HL-60 (cell line): ENCODE results near the gene ZSCAN5A.

ENCODE experiments used
- DNase-seq, 2 experiments: peaks; one replicate each; pipeline ENCODE4 v3.0.0-alpha.2; 2010 to 2020; ENCODE audit warnings: low read depth in 1 of 2, low spot score in 1 of 2
- H3K27ac ChIP-seq: fragments of 250-450 bp; sonication (Bioruptor Pico); replicated peaks from 2 replicates; pipeline ENCODE4 v1.5.1; 2020; ENCODE audit warnings: mild to moderate bottlenecking, moderate library complexity
- H3K27me3 ChIP-seq: fragments of 250-450 bp; sonication (Bioruptor Pico); 2 replicates; pipeline ENCODE4 v1.5.1; 2021; ENCODE audit warnings: mild to moderate bottlenecking, moderate library complexity; ENCODE audit not compliant: insufficient read depth, poor library complexity, severe bottlenecking
- H3K4me3 ChIP-seq: replicated peaks from 2 replicates; pipeline ENCODE4 v1.5.1; 2011; ENCODE audit warnings: mild to moderate bottlenecking, control low read depth, low read length; ENCODE audit not compliant: insufficient read depth
- GABPA ChIP-seq: IDR thresholded peaks from 2 replicates; pipeline ENCODE4 v1.6.1; 2012; ENCODE audit warnings: low read depth
- POLR2AphosphoS5 ChIP-seq: IDR thresholded peaks from 2 replicates; pipeline ENCODE4 v1.6.1; 2012; ENCODE audit warnings: low read depth
- SPI1 ChIP-seq: IDR thresholded peaks from 2 replicates; pipeline ENCODE4 v1.6.1; 2012; ENCODE audit warnings: low read depth, mild to moderate bottlenecking, borderline replicate concordance
- TF ChIP-seq, protein P1 (sequence below): IDR thresholded peaks from one replicate; pipeline ENCODE4 v1.5.1; 2011; ENCODE audit warnings: low read length, control low read depth, inconsistent platforms; ENCODE audit not compliant: insufficient read depth
- TF ChIP-seq, protein P2 (sequence below): IDR thresholded peaks from 2 replicates; pipeline ENCODE4 v1.6.1; 2012; ENCODE audit warnings: low read depth; ENCODE audit not compliant: insufficient replicate concordance

ZSCAN5A gene

DNA sequence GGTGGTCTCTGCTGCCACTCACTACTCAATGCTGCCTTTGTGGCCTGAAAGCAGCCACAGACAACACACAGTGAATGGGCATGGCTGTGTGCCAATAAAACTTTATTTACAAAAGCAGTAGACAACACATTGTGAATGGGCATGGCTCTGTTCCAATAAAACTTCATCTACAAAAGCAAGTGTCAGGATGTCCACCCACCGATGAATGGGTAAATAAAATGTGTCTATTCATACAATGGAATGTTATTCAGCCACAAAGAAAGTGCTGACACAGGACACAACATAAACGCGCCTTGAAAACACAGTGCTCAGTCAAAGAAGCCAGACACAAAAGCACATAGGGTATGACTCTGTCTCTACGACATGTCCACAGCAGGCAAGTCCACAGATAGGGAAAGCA, 20.1 kb downstream of the ZSCAN5A start:
- Histone ChIP-seq H3K4me3 (no peak overlapping the region), H3K27me3 (no peaks in the 10 kb centered on the region), H3K27ac (no peak overlapping the region)
- TF ChIP-seq SPI1 (no peak), GABPA (no peak), POLR2AphosphoS5 (no peak)
- TF ChIP-seq, protein P1, sequence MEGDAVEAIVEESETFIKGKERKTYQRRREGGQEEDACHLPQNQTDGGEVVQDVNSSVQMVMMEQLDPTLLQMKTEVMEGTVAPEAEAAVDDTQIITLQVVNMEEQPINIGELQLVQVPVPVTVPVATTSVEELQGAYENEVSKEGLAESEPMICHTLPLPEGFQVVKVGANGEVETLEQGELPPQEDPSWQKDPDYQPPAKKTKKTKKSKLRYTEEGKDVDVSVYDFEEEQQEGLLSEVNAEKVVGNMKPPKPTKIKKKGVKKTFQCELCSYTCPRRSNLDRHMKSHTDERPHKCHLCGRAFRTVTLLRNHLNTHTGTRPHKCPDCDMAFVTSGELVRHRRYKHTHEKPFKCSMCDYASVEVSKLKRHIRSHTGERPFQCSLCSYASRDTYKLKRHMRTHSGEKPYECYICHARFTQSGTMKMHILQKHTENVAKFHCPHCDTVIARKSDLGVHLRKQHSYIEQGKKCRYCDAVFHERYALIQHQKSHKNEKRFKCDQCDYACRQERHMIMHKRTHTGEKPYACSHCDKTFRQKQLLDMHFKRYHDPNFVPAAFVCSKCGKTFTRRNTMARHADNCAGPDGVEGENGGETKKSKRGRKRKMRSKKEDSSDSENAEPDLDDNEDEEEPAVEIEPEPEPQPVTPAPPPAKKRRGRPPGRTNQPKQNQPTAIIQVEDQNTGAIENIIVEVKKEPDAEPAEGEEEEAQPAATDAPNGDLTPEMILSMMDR: no peak
- TF ChIP-seq, protein P2, sequence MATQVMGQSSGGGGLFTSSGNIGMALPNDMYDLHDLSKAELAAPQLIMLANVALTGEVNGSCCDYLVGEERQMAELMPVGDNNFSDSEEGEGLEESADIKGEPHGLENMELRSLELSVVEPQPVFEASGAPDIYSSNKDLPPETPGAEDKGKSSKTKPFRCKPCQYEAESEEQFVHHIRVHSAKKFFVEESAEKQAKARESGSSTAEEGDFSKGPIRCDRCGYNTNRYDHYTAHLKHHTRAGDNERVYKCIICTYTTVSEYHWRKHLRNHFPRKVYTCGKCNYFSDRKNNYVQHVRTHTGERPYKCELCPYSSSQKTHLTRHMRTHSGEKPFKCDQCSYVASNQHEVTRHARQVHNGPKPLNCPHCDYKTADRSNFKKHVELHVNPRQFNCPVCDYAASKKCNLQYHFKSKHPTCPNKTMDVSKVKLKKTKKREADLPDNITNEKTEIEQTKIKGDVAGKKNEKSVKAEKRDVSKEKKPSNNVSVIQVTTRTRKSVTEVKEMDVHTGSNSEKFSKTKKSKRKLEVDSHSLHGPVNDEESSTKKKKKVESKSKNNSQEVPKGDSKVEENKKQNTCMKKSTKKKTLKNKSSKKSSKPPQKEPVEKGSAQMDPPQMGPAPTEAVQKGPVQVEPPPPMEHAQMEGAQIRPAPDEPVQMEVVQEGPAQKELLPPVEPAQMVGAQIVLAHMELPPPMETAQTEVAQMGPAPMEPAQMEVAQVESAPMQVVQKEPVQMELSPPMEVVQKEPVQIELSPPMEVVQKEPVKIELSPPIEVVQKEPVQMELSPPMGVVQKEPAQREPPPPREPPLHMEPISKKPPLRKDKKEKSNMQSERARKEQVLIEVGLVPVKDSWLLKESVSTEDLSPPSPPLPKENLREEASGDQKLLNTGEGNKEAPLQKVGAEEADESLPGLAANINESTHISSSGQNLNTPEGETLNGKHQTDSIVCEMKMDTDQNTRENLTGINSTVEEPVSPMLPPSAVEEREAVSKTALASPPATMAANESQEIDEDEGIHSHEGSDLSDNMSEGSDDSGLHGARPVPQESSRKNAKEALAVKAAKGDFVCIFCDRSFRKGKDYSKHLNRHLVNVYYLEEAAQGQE: no peak
- no peak for DNase-seq

DNA sequence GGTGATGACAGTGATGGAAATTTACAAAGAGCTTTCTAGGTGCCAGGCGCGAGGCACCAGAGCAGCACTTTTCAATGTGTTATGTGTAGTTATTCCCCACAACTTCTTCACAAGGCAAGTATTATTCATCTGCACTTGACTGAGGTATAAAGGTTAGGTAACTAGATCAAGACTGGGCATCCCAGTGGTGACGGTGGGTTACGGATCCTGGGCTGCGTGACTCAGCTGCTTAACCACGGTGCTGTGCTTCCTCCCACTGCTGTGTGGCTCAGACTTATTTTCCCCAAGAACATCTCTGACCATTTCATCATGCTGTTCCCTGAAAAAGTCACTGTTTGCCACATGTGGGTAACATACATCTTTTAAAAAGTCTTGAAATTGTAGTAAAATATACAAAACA, 22.8 kb downstream of the ZSCAN5A start:
- DNase-seq: no peak
- Histone ChIP-seq H3K27ac (no peak overlapping the region), H3K4me3 (no peak overlapping the region), H3K27me3 (no peaks in the 10 kb centered on the region)
- TF ChIP-seq SPI1 (no peak), GABPA (no peak)
- TF ChIP-seq, protein P1: no peak

DNA sequence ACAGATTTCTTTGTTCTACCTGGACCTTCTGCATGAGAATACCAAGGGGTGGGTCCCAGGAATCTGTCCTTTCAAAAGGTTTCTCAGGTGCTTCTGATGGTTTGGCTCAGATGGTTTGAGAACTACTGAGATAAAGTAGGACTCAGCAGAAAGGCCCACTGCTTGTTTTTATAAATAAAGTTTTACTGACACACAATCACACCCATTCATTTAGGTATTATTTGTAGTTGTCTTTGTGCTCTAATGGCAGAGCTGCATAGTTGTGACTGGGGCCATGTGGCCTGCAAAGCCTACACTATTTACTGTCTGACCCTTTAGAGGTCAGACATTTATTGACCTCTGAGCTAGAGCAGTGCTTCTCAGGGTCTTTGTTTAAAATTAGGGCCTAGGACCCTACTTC, 24.5 kb downstream of the ZSCAN5A start:
- no peaks in the 10 kb centered on the region for H3K27me3 ChIP-seq
- DNase-seq: no peak
- no peak overlapping the region for H3K4me3 ChIP-seq
- TF ChIP-seq GABPA (no peak), SPI1 (no peak), POLR2AphosphoS5 (no peak)
- TF ChIP-seq, protein P1: no peak
- TF ChIP-seq, protein P2: no peak
- H3K27ac ChIP-seq: no peak overlapping the region

DNA sequence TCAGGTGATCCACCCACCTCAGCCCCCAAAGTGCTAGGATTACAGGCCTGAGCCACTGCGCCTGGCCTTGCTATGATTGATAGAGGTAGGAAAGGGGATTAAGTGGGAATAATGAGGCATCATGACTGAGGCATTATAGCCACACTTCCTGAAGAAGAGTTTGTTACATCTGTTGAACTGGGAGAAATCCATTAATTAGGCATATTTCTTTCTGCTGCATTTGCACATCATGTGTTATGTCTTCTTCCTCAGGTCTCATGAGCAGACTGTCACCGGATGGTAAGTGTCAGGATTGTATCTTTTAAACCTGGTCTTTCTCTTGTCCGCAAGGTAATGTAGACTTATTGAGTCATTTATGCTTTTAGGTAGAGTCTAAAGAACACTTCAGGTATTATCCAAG, 29.9 kb downstream of the ZSCAN5A start:
- H3K4me3 ChIP-seq: no peak overlapping the region
- DNase-seq: no peak
- no peaks in the 10 kb centered on the region for H3K27me3 ChIP-seq
- no peak for TF ChIP-seq GABPA
- TF ChIP-seq, protein P1: no peak
- TF ChIP-seq, protein P2: no peak
- no peak for TF ChIP-seq POLR2AphosphoS5
- TF ChIP-seq SPI1: no peak
- no peak overlapping the region for H3K27ac ChIP-seq
